HCT116 (cell line): ENCODE results near the gene CMTM2.

ENCODE experiments used
- EZH2 ChIP-seq: fragments of 200-600 bp; sonication (generic); IDR thresholded peaks from 2 replicates; pipeline ENCODE4 v1.6.1; 2017; ENCODE audit warnings: antibody characterized with exemption, mixed run types
- EZH2phosphoT487 ChIP-seq: fragments of 200-600 bp; IDR thresholded peaks from 2 replicates; pipeline ENCODE4 v1.6.1; 2018; ENCODE audit warnings: antibody characterized with exemption, borderline replicate concordance
- POLR2A ChIP-seq: IDR thresholded peaks from 2 replicates; pipeline ENCODE4 v1.7.0; 2011; ENCODE audit warnings: borderline replicate concordance; ENCODE audit not compliant: insufficient read depth, insufficient read length; ENCODE audit errors: extremely low read depth
- POLR2AphosphoS5 ChIP-seq: IDR thresholded peaks from 2 replicates; pipeline ENCODE4 v1.6.1; 2011; ENCODE audit warnings: mild to moderate bottlenecking, low read depth, low read length, moderate library complexity
- RAD21 ChIP-seq: IDR thresholded peaks from 2 replicates; pipeline ENCODE4 v1.6.1; 2012; ENCODE audit warnings: low read depth, mild to moderate bottlenecking
- TCF7L2 ChIP-seq: IDR thresholded peaks from 2 replicates; pipeline ENCODE4 v1.7.0; 2011; ENCODE audit warnings: borderline replicate concordance, inconsistent platforms; ENCODE audit not compliant: insufficient read depth, insufficient read length; ENCODE audit errors: extremely low read depth
- ZNF274 ChIP-seq: fragments of 200-500 bp; sonication (Bioruptor generic); IDR thresholded peaks from 2 replicates; pipeline ENCODE4 v1.6.1; 2014; ENCODE audit warnings: mild to moderate bottlenecking, low read depth, low read length, inconsistent platforms
- TF ChIP-seq, protein P1 (sequence below), 3 experiments: fragments of 200-600 bp in 1 of 3; sonication (generic) in 1 of 3; IDR thresholded peaks in 2 of 3; conservative IDR thresholded peaks in 1 of 3; 2 replicates each; pipeline ENCODE4 v1.5.1; 2012 to 2017; ENCODE audit warnings: low read depth in 2 of 3, low read length in 2 of 3, antibody characterized with exemption in 1 of 3, borderline replicate concordance in 1 of 3, control low read depth in 1 of 3, mild to moderate bottlenecking in 1 of 3, mixed read lengths in 1 of 3, mixed run types in 1 of 3, moderate library complexity in 1 of 3; ENCODE audit not compliant: insufficient read depth in 1 of 3
- TF ChIP-seq, protein P2 (sequence below): IDR thresholded peaks from 2 replicates; pipeline ENCODE4 v1.6.1; 2012
- TF ChIP-seq, protein P3 (sequence below): IDR thresholded peaks from 2 replicates; pipeline ENCODE4 v1.6.1; 2012; ENCODE audit warnings: low read depth

- TF ChIP-seq, protein P1, sequence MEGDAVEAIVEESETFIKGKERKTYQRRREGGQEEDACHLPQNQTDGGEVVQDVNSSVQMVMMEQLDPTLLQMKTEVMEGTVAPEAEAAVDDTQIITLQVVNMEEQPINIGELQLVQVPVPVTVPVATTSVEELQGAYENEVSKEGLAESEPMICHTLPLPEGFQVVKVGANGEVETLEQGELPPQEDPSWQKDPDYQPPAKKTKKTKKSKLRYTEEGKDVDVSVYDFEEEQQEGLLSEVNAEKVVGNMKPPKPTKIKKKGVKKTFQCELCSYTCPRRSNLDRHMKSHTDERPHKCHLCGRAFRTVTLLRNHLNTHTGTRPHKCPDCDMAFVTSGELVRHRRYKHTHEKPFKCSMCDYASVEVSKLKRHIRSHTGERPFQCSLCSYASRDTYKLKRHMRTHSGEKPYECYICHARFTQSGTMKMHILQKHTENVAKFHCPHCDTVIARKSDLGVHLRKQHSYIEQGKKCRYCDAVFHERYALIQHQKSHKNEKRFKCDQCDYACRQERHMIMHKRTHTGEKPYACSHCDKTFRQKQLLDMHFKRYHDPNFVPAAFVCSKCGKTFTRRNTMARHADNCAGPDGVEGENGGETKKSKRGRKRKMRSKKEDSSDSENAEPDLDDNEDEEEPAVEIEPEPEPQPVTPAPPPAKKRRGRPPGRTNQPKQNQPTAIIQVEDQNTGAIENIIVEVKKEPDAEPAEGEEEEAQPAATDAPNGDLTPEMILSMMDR (IDR thresholded peaks at IDR 0.05 in 2 of 3, conservative IDR thresholded peaks at IDR 0.05 in 1 of 3; ENCODE audit: borderline replicate concordance in 1 of 3, insufficient read depth in 1 of 3, low read depth in 2 of 3, low read length in 2 of 3) = no peak
- TF ChIP-seq POLR2AphosphoS5 = no peak
- no peak for TF ChIP-seq EZH2
- no peak for TF ChIP-seq RAD21
- TF ChIP-seq POLR2A = no peak
- TF ChIP-seq, protein P2, sequence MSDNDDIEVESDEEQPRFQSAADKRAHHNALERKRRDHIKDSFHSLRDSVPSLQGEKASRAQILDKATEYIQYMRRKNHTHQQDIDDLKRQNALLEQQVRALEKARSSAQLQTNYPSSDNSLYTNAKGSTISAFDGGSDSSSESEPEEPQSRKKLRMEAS = no peak
- TF ChIP-seq, protein P3, sequence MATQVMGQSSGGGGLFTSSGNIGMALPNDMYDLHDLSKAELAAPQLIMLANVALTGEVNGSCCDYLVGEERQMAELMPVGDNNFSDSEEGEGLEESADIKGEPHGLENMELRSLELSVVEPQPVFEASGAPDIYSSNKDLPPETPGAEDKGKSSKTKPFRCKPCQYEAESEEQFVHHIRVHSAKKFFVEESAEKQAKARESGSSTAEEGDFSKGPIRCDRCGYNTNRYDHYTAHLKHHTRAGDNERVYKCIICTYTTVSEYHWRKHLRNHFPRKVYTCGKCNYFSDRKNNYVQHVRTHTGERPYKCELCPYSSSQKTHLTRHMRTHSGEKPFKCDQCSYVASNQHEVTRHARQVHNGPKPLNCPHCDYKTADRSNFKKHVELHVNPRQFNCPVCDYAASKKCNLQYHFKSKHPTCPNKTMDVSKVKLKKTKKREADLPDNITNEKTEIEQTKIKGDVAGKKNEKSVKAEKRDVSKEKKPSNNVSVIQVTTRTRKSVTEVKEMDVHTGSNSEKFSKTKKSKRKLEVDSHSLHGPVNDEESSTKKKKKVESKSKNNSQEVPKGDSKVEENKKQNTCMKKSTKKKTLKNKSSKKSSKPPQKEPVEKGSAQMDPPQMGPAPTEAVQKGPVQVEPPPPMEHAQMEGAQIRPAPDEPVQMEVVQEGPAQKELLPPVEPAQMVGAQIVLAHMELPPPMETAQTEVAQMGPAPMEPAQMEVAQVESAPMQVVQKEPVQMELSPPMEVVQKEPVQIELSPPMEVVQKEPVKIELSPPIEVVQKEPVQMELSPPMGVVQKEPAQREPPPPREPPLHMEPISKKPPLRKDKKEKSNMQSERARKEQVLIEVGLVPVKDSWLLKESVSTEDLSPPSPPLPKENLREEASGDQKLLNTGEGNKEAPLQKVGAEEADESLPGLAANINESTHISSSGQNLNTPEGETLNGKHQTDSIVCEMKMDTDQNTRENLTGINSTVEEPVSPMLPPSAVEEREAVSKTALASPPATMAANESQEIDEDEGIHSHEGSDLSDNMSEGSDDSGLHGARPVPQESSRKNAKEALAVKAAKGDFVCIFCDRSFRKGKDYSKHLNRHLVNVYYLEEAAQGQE = no peak
- TF ChIP-seq ZNF274 = no peak
- TF ChIP-seq TCF7L2 = no peak
- TF ChIP-seq EZH2phosphoT487 = no peak
Measured at GRCh38 chr16:66622863-66623262, 43.6 kb downstream of the CMTM2 start.
